CD4-positive, alpha-beta T cell treated with Interleukin-15 for 4 hours (primary cell): Measurements from ENCODE around the gene YAE1.

ENCODE experiments used
- DNase-seq: peaks from one replicate; pipeline ENCODE4 v3.0.0-alpha.2; 2020; ENCODE audit warnings: low spot score

YAE1 gene

GRCh38 chr7:39607865-39608264, 41.7 kb downstream of the YAE1 start:
- DNase-seq: no peak

DNA sequence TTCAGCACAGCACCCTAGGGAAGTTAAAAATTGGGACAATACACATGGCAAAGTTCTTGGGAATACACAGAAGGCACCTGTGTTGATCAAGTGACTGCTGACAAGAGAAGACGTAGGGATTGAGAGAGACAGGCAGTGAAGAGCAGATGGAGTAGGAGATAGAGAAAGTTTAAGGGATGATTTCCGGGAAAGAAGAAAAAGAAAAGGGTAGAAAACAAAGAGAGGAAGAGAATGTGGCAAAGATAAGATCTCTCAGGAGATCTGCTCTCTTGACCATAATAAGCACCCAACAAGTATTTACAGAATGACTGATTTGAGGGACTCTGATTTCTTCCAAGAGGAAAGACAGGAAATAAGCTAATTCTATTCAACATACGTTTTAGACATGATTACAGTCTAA, 42.1 kb downstream of the YAE1 start:
- DNase-seq: no peak

DNA sequence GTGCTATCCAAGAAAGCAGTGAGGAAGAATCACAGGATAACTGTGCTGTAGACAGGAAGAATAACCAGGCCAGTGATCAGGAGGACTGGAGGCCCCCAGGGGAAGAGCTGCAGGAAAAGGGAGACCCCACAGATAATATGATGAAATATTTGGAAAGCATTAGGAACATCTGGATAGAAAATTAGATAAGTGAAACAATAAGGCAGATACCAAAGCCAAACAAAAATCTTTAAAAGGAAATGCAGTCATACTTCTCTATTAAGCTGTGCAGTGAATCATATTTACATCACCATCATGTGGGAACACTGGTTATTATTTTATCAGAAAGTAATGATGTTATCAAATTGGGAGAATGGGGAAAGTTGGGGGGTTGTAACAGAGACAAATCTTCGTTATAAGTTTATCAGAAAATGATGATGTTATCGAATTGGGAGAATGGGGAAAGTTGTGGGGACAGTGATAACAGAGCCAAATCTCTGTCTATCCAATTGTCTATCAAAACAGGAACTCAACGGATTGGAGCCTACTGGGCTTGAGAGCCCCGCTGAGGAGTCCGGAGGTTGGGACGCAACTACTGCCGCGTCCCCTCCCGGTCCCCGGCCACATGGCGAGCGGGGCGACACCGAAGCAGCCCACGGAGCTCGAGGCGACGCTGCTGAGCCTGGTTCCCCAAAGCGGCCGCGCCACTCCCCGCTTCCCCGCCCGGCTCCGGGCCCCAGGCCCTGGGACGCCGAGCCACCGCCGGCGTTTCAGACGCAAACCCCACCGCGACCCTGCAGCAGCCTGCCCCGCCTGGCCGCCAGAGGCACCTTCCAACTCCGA, 43.1 kb downstream of the YAE1 start:
- no peak for DNase-seq

- DNase-seq: no peak
Measured at GRCh38 chr7:39609935-39610263, 43.7 kb downstream of the YAE1 start.

DNA sequence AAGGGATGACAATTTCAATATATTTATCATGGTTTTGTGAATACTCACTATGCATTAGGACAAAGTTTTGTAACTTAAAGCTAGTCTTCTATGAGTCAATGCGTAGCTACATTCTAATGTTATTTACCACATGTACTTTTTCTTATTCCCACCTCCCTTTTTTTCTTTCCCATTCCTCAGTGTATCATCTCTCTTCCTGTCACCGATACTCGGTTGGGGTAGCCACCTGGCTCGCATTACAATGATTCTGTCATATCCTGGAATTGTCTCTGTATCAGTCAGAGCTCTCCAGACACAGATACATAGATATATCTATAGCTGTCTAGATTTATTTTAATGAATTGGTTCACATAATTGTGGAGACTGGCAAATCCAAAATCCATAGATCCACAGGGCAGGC, 47.4 kb downstream of the YAE1 start:
- DNase-seq: no peak

DNA sequence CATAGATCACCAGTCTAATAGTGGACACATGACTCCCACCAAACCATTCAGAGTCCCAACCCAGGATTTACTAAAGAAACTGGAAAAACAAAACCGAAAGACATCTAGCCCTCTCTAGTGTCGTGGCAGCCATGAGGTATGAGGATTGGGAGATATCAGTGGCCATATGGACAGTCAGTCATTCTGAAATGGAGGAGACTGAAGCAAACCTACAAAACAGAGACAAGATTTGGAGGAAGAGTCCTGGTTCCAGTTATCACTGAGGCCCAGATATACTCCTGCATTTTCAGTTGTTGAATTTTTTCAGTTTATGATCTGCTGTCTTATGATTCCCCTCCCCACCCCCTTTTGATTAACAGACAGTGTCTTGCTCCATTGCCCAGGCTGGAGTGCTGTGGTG, 48.1 kb downstream of the YAE1 start:
- no peak for DNase-seq

DNA sequence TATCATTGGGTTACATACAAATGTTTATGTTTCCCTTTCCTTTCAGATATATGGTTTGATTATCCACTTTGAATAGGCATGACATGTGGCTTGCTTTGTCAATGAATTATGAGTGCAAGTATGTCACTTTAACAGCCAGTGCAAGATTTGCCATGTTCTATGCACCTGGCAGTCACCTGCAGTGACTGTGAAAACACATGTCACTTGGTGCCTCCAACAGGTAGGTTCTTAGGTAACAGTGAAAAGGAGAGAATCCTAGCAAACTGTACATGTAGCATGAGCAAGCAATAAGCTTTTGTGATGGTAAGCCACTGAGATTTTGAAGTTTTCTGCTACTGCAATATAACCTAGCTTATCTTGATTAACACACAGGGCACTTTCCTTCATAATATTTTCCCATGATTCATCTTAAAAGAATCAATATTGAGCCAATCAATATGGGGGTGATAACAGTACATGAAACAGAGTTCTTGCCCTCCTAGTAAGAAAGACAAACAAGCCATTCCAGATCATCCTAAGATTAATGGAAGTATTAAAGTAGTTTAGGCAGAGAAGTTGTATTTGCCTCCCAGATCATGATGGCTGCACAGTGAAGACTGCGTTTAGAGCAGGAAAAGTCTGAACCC, 49.3 kb downstream of the YAE1 start:
- no peak for DNase-seq

DNA sequence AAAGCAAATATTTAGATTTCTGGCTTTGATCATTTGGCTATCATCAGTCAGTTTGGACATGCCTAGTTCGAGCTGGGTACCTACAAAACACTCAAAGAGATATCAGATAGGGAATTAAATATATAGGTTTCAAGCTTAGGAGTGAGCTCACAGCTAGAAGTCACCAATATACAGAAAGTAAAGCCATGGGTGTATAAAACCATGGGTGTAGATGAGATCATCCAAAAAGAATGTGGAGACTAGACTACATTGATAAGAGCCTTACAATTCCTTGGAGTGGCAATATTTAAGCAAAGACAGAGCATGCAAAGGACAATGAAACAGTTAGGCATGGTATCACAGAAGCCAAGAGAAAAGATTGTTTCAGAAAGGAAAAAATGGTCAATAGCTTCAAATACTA, 49.9 kb downstream of the YAE1 start:
- DNase-seq: no peak

- no peak for DNase-seq
Measured at GRCh38 chr7:39617005-39617404, 50.8 kb downstream of the YAE1 start.

DNA sequence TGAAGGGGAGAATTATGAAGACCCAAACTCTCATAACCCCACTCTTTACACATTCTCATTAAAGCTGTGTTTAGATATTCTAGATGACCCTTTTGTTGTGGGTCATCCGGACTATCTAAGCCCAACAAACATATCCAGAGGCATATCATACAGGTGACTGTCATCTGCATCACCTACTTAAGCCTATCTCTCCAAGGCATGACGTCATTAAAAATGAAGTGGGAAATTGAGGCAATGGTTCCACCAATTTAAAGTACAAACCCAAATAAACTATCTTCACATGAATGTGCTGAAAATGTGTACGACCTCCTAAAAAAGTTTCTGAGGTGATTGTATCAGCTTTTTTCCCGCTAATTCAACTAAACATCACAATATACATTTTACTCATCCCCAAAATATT, 52.7 kb downstream of the YAE1 start:
- DNase-seq: no peak

GRCh38 chr7:39620486-39620885, 54.3 kb downstream of the YAE1 start:
- DNase-seq: no peak

DNA sequence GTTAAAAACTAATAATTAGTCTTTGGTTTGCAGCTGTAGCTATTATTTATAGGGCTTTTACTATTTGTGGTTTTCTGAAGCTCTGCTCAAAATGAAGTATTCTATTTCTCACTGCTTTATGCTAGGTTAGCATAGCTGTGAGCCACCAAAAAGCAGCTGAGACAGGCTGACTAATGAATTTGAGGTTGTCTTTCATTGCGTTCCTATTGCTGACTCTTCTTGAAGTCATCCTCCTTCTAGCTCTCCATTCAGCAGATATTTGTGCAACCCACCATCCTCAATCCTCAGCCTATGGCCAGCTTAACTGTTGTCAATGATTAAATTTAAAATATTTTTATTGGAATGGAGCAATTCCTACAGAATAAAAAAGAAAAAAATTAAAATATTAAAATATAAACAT, 55.1 kb downstream of the YAE1 start:
- no peak for DNase-seq

- DNase-seq: no peak
Measured at GRCh38 chr7:39621784-39622411, 55.7 kb downstream of the YAE1 start.
